ENCODE results near the gene ARSJ.

DNA sequence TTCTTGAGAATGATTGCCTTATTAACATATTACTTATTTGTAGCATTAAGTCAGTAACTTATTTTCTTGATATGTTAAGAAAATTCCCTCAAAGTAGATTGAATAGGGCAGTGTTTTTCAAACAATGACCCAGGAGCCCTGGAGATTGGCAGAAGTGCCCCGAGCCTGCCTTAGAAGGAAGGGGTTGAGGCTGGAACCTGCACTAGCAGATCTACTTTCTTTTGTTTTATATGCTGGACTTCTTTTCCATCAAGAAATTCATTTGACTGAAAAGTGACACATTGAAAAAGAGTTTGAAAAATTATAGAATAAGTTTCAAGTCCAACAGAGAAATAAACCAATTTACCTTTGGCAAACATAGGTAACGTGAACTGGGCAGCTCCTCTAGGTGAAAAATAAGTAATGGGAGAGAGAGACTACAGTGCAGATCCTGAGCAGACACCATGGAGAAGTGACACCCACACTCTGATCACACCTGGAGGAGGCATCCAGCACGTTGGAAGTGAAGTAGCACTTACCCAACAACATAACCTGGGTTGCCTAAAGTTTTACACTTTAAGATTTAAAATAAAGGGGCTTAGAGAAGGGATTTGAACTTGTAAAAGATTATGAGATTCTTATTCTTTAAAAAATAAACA, 18.6 kb downstream of the ARSJ start:
- TF ChIP-seq, protein P1, sequence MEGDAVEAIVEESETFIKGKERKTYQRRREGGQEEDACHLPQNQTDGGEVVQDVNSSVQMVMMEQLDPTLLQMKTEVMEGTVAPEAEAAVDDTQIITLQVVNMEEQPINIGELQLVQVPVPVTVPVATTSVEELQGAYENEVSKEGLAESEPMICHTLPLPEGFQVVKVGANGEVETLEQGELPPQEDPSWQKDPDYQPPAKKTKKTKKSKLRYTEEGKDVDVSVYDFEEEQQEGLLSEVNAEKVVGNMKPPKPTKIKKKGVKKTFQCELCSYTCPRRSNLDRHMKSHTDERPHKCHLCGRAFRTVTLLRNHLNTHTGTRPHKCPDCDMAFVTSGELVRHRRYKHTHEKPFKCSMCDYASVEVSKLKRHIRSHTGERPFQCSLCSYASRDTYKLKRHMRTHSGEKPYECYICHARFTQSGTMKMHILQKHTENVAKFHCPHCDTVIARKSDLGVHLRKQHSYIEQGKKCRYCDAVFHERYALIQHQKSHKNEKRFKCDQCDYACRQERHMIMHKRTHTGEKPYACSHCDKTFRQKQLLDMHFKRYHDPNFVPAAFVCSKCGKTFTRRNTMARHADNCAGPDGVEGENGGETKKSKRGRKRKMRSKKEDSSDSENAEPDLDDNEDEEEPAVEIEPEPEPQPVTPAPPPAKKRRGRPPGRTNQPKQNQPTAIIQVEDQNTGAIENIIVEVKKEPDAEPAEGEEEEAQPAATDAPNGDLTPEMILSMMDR (IDR thresholded peaks at IDR 0.05) = no peak
- TF ChIP-seq POLR2A (IDR thresholded peaks at IDR 0.05) = no peak

All from heart left ventricle (tissue), 13 donors.